DND-41 (cell line): ENCODE results near the gene WDFY4.

Source experiments
- ATAC-seq: fragments of 200-7000 bp; cut with Tn5 transposase; 3 replicates; pipeline ENCODE4 v1.9.1; 2021; ENCODE audit warnings: low read depth; ENCODE audit not compliant: insufficient read depth
- DNase-seq: peaks from one replicate; pipeline ENCODE4 v3.0.0-alpha.2; 2020
- H2AFZ ChIP-seq: 2 replicates; pipeline ENCODE4 v1.6.0; 2012; ENCODE audit warnings: low read depth, low read length
- H3K27ac ChIP-seq: 2 replicates; pipeline ENCODE4 v1.5.1; 2012; ENCODE audit warnings: low read length, inconsistent platforms
- H3K27me3 ChIP-seq: fragments of 200-600 bp; sonication (generic); 2 replicates; pipeline ENCODE4 v1.6.0; 2012; ENCODE audit warnings: low read length, mild to moderate bottlenecking, inconsistent platforms; ENCODE audit not compliant: insufficient read depth, poor library complexity
- H3K36me3 ChIP-seq: 2 replicates; pipeline ENCODE4 v1.5.1; 2012; ENCODE audit warnings: low read length, inconsistent platforms; ENCODE audit not compliant: insufficient read depth
- H3K4me1 ChIP-seq: 2 replicates; pipeline ENCODE4 v1.5.1; 2012; ENCODE audit warnings: mild to moderate bottlenecking, low read length; ENCODE audit not compliant: insufficient read depth
- H3K4me2 ChIP-seq: 2 replicates; pipeline ENCODE4 v1.6.0; 2012; ENCODE audit warnings: mild to moderate bottlenecking, moderate library complexity, low read length, inconsistent platforms; ENCODE audit not compliant: insufficient read depth
- H3K4me3 ChIP-seq, 2 experiments: fragments of 200-600 bp in 1 of 2; shearing (Covaris generic) in 1 of 2; 2 replicates each; pipeline ENCODE4 v1.5.1; 2012 to 2016; ENCODE audit warnings: inconsistent platforms in 2 of 2, low read length in 2 of 2, mild to moderate bottlenecking in 2 of 2, low read depth in 1 of 2, moderate library complexity in 1 of 2
- H3K79me2 ChIP-seq: 2 replicates; pipeline ENCODE4 v1.6.0; 2012; ENCODE audit warnings: low read length, inconsistent platforms; ENCODE audit not compliant: insufficient read depth
- H3K9ac ChIP-seq: 2 replicates; pipeline ENCODE4 v1.6.0; 2012; ENCODE audit warnings: low read depth, mild to moderate bottlenecking, inconsistent platforms, low read length, moderate library complexity
- H3K9me3 ChIP-seq: 2 replicates; pipeline ENCODE4 v1.5.1; 2012; ENCODE audit warnings: low read length, moderate library complexity, mild to moderate bottlenecking, inconsistent platforms; ENCODE audit not compliant: insufficient read depth, severe bottlenecking
- H4K20me1 ChIP-seq: 2 replicates; pipeline ENCODE4 v1.6.0; 2012; ENCODE audit warnings: low read length; ENCODE audit not compliant: insufficient read depth
- EZH2 ChIP-seq: IDR thresholded peaks from 3 replicates; pipeline ENCODE4 v1.6.1; 2012; ENCODE audit warnings: borderline replicate concordance, low read depth, mild to moderate bottlenecking, moderate library complexity, low read length, inconsistent platforms; ENCODE audit not compliant: severe bottlenecking
- TF ChIP-seq, protein P1 (sequence below): IDR thresholded peaks from 2 replicates; pipeline ENCODE4 v1.5.1; 2012; ENCODE audit warnings: borderline replicate concordance, low read length, moderate library complexity, mild to moderate bottlenecking; ENCODE audit not compliant: poor library complexity, severe bottlenecking; ENCODE audit errors: extremely low read depth

The WDFY4 gene

GRCh38 chr10:48776005-48776522, 91.4 kb downstream of the WDFY4 start:
- no peaks in the 10 kb centered on the region for H3K4me1 ChIP-seq
- H3K4me2 ChIP-seq, result no peak overlapping the region
- H3K4me3 ChIP-seq, result no peak overlapping the region
- ATAC-seq (no peak), DNase-seq (no peak)
- no peak overlapping the region for H3K27ac ChIP-seq
- no peak overlapping the region for H2AFZ ChIP-seq
- H3K36me3 ChIP-seq, result no peaks in the 10 kb centered on the region
- no peaks in the 10 kb centered on the region for H3K9me3 ChIP-seq
- H3K27me3 ChIP-seq, result no peaks in the 10 kb centered on the region
- TF ChIP-seq EZH2, result no peak
- TF ChIP-seq, protein P1, sequence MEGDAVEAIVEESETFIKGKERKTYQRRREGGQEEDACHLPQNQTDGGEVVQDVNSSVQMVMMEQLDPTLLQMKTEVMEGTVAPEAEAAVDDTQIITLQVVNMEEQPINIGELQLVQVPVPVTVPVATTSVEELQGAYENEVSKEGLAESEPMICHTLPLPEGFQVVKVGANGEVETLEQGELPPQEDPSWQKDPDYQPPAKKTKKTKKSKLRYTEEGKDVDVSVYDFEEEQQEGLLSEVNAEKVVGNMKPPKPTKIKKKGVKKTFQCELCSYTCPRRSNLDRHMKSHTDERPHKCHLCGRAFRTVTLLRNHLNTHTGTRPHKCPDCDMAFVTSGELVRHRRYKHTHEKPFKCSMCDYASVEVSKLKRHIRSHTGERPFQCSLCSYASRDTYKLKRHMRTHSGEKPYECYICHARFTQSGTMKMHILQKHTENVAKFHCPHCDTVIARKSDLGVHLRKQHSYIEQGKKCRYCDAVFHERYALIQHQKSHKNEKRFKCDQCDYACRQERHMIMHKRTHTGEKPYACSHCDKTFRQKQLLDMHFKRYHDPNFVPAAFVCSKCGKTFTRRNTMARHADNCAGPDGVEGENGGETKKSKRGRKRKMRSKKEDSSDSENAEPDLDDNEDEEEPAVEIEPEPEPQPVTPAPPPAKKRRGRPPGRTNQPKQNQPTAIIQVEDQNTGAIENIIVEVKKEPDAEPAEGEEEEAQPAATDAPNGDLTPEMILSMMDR, result no peak
- H3K79me2 ChIP-seq, result no peaks in the 10 kb centered on the region
- no peaks in the 10 kb centered on the region for H4K20me1 ChIP-seq
- no peak overlapping the region for H3K9ac ChIP-seq

- Histone ChIP-seq H3K27ac (no peak overlapping the region), H4K20me1 (no peaks in the 10 kb centered on the region), H3K9me3 (no peaks in the 10 kb centered on the region), H3K27me3 (no peaks in the 10 kb centered on the region), H2AFZ (no peak overlapping the region), H3K9ac (no peak overlapping the region), H3K4me1 (no peaks in the 10 kb centered on the region), H3K79me2 (no peaks in the 10 kb centered on the region), H3K4me2 (no peak overlapping the region), H3K4me3 (no peak overlapping the region), H3K36me3 (no peaks in the 10 kb centered on the region)
- ATAC-seq (no peak), DNase-seq (no peak)
- TF ChIP-seq, protein P1, result no peak
- TF ChIP-seq EZH2, result no peak
Observed at GRCh38 chr10:48776528-48776927, 91.9 kb downstream of the WDFY4 start.

DNA sequence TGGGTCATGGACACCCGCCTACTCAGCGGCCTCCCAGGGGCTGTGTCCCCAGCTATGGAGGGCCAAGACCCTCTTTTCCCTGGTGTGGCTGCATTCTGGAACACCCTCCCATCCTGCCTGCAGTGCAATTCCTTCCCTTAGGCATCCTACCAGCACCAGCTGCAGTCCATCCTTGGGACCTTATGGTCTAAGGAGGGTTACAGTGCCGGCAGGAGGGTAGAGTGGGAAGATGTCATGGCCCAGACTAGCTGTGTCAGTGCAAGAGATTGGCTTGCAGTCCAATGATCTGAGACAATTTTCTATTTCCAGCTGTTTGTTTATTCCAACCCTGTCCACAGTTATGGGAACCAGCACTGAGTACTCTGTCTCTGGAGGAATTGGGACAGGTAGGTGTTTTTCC, 92.4 kb downstream of the WDFY4 start:
- DNase-seq (no peak), ATAC-seq (no peak)
- TF ChIP-seq, protein P1, result no peak
- TF ChIP-seq EZH2, result no peak
- H3K4me1 ChIP-seq, result no peaks in the 10 kb centered on the region
- no peaks in the 10 kb centered on the region for H3K27me3 ChIP-seq
- H4K20me1 ChIP-seq, result no peaks in the 10 kb centered on the region
- no peaks in the 10 kb centered on the region for H3K79me2 ChIP-seq
- H3K27ac ChIP-seq, result no peak overlapping the region
- no peak overlapping the region for H3K9ac ChIP-seq
- H2AFZ ChIP-seq, result no peak overlapping the region
- no peaks in the 10 kb centered on the region for H3K9me3 ChIP-seq
- no peak overlapping the region for H3K4me2 ChIP-seq
- no peaks in the 10 kb centered on the region for H3K36me3 ChIP-seq
- H3K4me3 ChIP-seq, result no peak overlapping the region

DNA sequence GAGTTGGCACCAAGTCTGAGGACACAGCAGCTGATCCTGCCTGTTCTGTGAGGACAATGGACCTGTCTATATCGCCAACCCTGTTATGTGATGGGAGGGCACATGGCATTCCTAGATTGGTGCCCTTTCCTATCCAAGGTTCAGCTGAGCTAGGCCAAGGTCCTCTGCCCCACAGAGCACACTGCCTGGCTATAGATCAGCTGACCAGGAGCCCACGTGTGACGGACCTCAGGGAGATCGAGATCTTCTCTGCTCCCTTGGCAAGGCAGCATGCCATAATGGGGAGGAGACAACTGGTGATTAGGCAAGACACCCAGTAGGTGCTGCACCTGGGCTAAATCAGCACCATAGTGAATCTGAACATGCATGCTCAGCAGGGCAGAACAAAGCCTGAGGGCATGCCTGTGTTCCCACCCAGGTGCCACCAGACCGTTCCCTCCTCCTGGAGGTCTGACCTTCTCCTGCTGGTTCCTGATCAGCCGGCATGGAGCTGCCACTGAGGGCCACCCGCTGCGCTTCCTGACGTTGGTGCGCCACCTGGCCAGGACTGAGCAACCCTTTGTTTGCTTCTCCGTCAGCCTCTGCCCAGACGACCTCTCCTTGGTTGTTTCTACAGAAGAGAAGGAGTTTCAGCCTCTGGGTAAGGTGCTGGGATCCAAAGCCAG, 93.7 kb downstream of the WDFY4 start:
- Histone ChIP-seq H3K9me3 (no peaks in the 10 kb centered on the region), H3K27ac (no peak overlapping the region), H4K20me1 (no peaks in the 10 kb centered on the region), H3K4me3 (no peak overlapping the region), H3K79me2 (no peaks in the 10 kb centered on the region), H2AFZ (no peak overlapping the region), H3K4me2 (no peak overlapping the region), H3K9ac (no peak overlapping the region), H3K4me1 (no peaks in the 10 kb centered on the region), H3K36me3 (no peaks in the 10 kb centered on the region), H3K27me3 (peaks cover 5% of the 10 kb centered on the region)
- ATAC-seq (no peak), DNase-seq (no peak)
- no peak for TF ChIP-seq EZH2
- TF ChIP-seq, protein P1, result no peak
